ENCODE data around the gene ULK4. TPM values are rescaled to one million over a fixed set of nuclear protein-coding genes. Genes with fewer than 3 reads are reported as not detected.

ULK4 gene
- total RNA-seq, 1 experiment from 2014 or later: 8.7 TPM

- ChIA-PET POLR2A (ENCODE audit: unreplicated experiment) (interaction anchor here (0.7 to 0.9 kb wide), 2 partner anchors 377 to 650 kb away, joined by 3 to 5 read pairs; no protein-coding TSS in a partner anchor), CTCF (no interaction called here)
- intact Hi-C loops (cut with micrococcal nuclease; ENCODE audit: unreplicated experiment): no loop called here
- Histone ChIP-seq H3K9me3 (ENCODE audit: insufficient read depth, low read depth) (no peaks in the 10 kb centered on the region), H3K79me2 (ENCODE audit: low read depth) (no peaks in the 10 kb centered on the region), H3F3A (ENCODE audit: insufficient read depth, low read depth) (no peaks in the 10 kb centered on the region), H3K27me3 (ENCODE audit: insufficient read depth, low read depth) (no peaks in the 10 kb centered on the region), H3K36me3 (ENCODE audit: low read depth) (no peaks in the 10 kb centered on the region), H3K27ac (no peak overlapping the region), H3K4me1 (replicated peaks; ENCODE audit: insufficient read depth) (no peaks in the 10 kb centered on the region), H2AFZ (no peak overlapping the region), H3K9me2 (ENCODE audit: insufficient read depth) (no peaks in the 10 kb centered on the region), H4K20me1 (ENCODE audit: insufficient read depth) (no peaks in the 10 kb centered on the region), H3K4me3 (no peak overlapping the region), H3K4me2 (no peak overlapping the region)
- TF ChIP-seq, protein P1, sequence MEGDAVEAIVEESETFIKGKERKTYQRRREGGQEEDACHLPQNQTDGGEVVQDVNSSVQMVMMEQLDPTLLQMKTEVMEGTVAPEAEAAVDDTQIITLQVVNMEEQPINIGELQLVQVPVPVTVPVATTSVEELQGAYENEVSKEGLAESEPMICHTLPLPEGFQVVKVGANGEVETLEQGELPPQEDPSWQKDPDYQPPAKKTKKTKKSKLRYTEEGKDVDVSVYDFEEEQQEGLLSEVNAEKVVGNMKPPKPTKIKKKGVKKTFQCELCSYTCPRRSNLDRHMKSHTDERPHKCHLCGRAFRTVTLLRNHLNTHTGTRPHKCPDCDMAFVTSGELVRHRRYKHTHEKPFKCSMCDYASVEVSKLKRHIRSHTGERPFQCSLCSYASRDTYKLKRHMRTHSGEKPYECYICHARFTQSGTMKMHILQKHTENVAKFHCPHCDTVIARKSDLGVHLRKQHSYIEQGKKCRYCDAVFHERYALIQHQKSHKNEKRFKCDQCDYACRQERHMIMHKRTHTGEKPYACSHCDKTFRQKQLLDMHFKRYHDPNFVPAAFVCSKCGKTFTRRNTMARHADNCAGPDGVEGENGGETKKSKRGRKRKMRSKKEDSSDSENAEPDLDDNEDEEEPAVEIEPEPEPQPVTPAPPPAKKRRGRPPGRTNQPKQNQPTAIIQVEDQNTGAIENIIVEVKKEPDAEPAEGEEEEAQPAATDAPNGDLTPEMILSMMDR (conservative IDR thresholded peaks at IDR 0.05): no peak
- TF ChIP-seq EZH2 (IDR thresholded peaks at IDR 0.05; ENCODE audit: low read depth): no peak
- BruUV-seq (replicated peaks): no TSS peak
- no peak for DNase-seq
Observed at GRCh38 chr3:41338276-41338675, 623.6 kb downstream of the ULK4 start.

DNA sequence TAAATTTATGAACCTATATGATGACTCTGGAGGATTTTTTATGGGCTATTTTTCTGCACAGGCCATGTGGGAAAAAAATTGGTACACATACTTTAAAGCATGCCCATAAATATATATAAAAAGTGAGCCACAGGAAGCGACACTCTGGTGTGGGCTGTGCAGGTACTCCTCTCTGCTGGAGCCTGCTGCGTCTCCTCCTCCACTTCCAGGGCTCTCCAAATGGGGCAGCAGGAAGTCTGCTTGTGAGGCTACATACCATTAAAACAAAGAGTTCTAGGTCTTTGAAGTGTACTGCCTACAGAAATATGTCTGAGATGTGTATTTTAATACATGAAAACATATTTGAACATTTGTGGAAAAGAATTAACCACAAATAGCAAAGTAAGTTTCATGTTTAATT lies 627.5 kb downstream of the ULK4 start:
- Histone ChIP-seq H3K4me1 (replicated peaks; ENCODE audit: insufficient read depth) (no peaks in the 10 kb centered on the region), H3K27ac (no peak overlapping the region), H3K79me2 (ENCODE audit: low read depth) (no peaks in the 10 kb centered on the region), H3K27me3 (ENCODE audit: insufficient read depth, low read depth) (no peaks in the 10 kb centered on the region), H3K36me3 (ENCODE audit: low read depth) (no peaks in the 10 kb centered on the region), H3K9me2 (ENCODE audit: insufficient read depth) (no peaks in the 10 kb centered on the region), H3K4me3 (no peak overlapping the region), H3K9me3 (ENCODE audit: insufficient read depth, low read depth) (no peaks in the 10 kb centered on the region), H3K4me2 (no peak overlapping the region), H4K20me1 (ENCODE audit: insufficient read depth) (no peaks in the 10 kb centered on the region), H3F3A (ENCODE audit: insufficient read depth, low read depth) (no peaks in the 10 kb centered on the region), H2AFZ (no peak overlapping the region)
- ChIA-PET POLR2A (ENCODE audit: unreplicated experiment) (no interaction called here), CTCF (no interaction called here)
- DNase-seq: no peak
- no peak for TF ChIP-seq EZH2 (IDR thresholded peaks at IDR 0.05; ENCODE audit: low read depth)
- TF ChIP-seq, protein P1 (conservative IDR thresholded peaks at IDR 0.05): no peak
- no TSS peak for BruUV-seq (replicated peaks)
- intact Hi-C loops (cut with micrococcal nuclease; ENCODE audit: unreplicated experiment): no loop called here

- no peaks in the 10 kb centered on the region for H3K9me3 ChIP-seq (ENCODE audit: insufficient read depth, low read depth)
- H3K9me2 ChIP-seq (ENCODE audit: insufficient read depth): no peaks in the 10 kb centered on the region
- intact Hi-C loops (cut with micrococcal nuclease; ENCODE audit: unreplicated experiment): no loop called here
- no peak for TF ChIP-seq EZH2 (IDR thresholded peaks at IDR 0.05; ENCODE audit: low read depth)
- TF ChIP-seq, protein P1 (conservative IDR thresholded peaks at IDR 0.05): no peak
- no peak overlapping the region for H3K4me2 ChIP-seq
- H3F3A ChIP-seq (ENCODE audit: insufficient read depth, low read depth): peaks cover 4% of the 10 kb centered on the region; the same call in 1 of the 2 replicates
- ChIA-PET POLR2A (ENCODE audit: unreplicated experiment) (no interaction called here), CTCF (no interaction called here)
- DNase-seq: no peak
- H4K20me1 ChIP-seq (ENCODE audit: insufficient read depth): no peaks in the 10 kb centered on the region
- no peaks in the 10 kb centered on the region for H3K27me3 ChIP-seq (ENCODE audit: insufficient read depth, low read depth)
- no TSS peak for BruUV-seq (replicated peaks)
- no peak overlapping the region for H2AFZ ChIP-seq
- H3K79me2 ChIP-seq (ENCODE audit: low read depth): no peaks in the 10 kb centered on the region
- H3K4me3 ChIP-seq: no peak overlapping the region
- peaks cover 25% of the 10 kb centered on the region for H3K4me1 ChIP-seq (replicated peaks; ENCODE audit: insufficient read depth)
- no peak overlapping the region for H3K27ac ChIP-seq
- no peaks in the 10 kb centered on the region for H3K36me3 ChIP-seq (ENCODE audit: low read depth)
Observed at GRCh38 chr3:41331041-41331440, 630.9 kb downstream of the ULK4 start.
